ENCODE results near the gene OR9A2. TPM values are rescaled to one million over a fixed set of nuclear protein-coding genes. Genes with fewer than 3 reads are reported as not detected.

OR9A2 gene
- total RNA-seq, 1 experiment from 2014 or later, result not detected

- Mint-ChIP-seq H3K27me3 (ENCODE audit: low read depth) (no peaks in the 10 kb centered on the region), H3K27ac (no peak overlapping the region), H3K4me3 (no peak overlapping the region), H3K36me3 (ENCODE audit: insufficient read depth in 1 of 3, low read depth in 3 of 3) (peaks cover 0 to 3% (median 0%) of the 10 kb centered on the region in 3 experiments; a peak in 3 of 7 replicates), H3K4me1 (peaks cover 0 to 2% of the 10 kb centered on the region in 2 experiments; a peak in 1 of 4 replicates), H3K9me3 (peaks cover 0 to 3% of the 10 kb centered on the region in 2 experiments; a peak in 4 of 5 replicates)
- Histone ChIP-seq H4K20me1 (ENCODE audit: control insufficient read depth, insufficient read depth, insufficient read length) (no peaks in the 10 kb centered on the region), H2BK15ac (ENCODE audit: low read depth, low read length) (no peak overlapping the region), H3K9ac (ENCODE audit: extremely low read depth, insufficient read length, low read length) (no peak overlapping the region), H2AFZ (ENCODE audit: low read length) (no peak overlapping the region), H2BK5ac (ENCODE audit: insufficient read length, low read length) (no peak overlapping the region), H4K5ac (ENCODE audit: insufficient read length, low read depth, low read length) (no peak overlapping the region), H3K56ac (ENCODE audit: insufficient read length, low read depth, low read length) (no peak overlapping the region), H3K23me2 (ENCODE audit: insufficient read length, low read depth, low read length, poor library complexity, severe bottlenecking) (no peaks in the 10 kb centered on the region), H3K4me1 (ENCODE audit: insufficient read depth, low read length) (no peaks in the 10 kb centered on the region), H3K27me3 (ENCODE audit: insufficient read depth, low read length) (no peaks in the 10 kb centered on the region), H3K23ac (ENCODE audit: insufficient read length, low read depth, low read length) (no peak overlapping the region), H3K79me1 (ENCODE audit: insufficient read depth, low read depth, low read length, poor library complexity, severe bottlenecking) (no peaks in the 10 kb centered on the region), H2BK20ac (ENCODE audit: low read depth, low read length, poor library complexity, severe bottlenecking) (no peak overlapping the region), H3K4ac (ENCODE audit: low read depth, low read length) (no peak overlapping the region), H3K79me2 (ENCODE audit: insufficient read depth, low read length) (no peaks in the 10 kb centered on the region), H2BK120ac (ENCODE audit: low read depth, low read length, poor library complexity, severe bottlenecking) (no peak overlapping the region), H2BK12ac (ENCODE audit: insufficient read length, low read depth, low read length) (no peak overlapping the region), H4K91ac (ENCODE audit: insufficient read length, low read depth, low read length) (no peak overlapping the region), H3T11ph (ENCODE audit: low read length) (no peak overlapping the region), H2AK5ac (ENCODE audit: insufficient read length, low read length) (no peak overlapping the region), H3K18ac (ENCODE audit: insufficient read length, low read depth, low read length) (no peak overlapping the region), H3K27ac (ENCODE audit: insufficient read length, low read depth, low read length) (no peak overlapping the region), H3K4me2 (ENCODE audit: insufficient read depth, insufficient read length, low read length) (no peak overlapping the region), H3K14ac (ENCODE audit: insufficient read depth, low read length) (no peak overlapping the region), H4K8ac (replicated peaks; ENCODE audit: insufficient read length, low read depth, low read length) (no peak overlapping the region), H3K9me3 (ENCODE audit: control insufficient read depth, low read depth, low read length) (no peaks in the 10 kb centered on the region)
- no CpG with 5 or more reads among the region's 3 CpGs for WGBS (ENCODE audit: extremely low coverage, insufficient read length, low lambda C conversion rate)
- DNase-seq, result no peak
- no peak for TF ChIP-seq CTCF (conservative IDR thresholded peaks at IDR 0.05)
Measured at GRCh38 chr7:143063741-143064140, 36.8 kb upstream of the OR9A2 start.

Measured in H9 (cell line).